NB4 (cell line): ENCODE data around the gene SPP1.

ENCODE experiments used
- CTCF ChIP-seq: IDR thresholded peaks from one replicate; pipeline ENCODE4 v1.5.1; 2012; ENCODE audit warnings: low read depth, low read length
- MAX ChIP-seq: IDR thresholded peaks from 2 replicates; pipeline ENCODE4 v1.6.1; 2011; ENCODE audit warnings: low read depth, low read length

DNA sequence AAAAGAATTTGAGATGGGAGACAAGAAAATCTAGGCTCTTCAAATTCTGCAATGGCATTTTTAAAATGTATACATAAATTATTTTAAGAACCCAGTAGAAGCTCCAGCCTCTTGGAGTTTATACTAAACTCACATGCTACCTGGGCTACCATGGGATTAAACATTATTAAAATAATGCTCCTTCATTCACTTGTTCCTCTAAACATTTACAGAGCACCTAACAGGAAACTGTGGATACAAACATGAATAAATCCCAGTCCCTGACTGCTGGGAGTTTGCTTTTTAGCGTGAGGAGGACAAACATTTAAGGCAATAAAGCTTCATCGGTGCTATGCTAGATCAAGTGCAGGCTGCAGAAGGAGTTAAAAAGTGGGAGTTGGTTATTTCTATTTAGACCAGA, 5.4 kb upstream of the SPP1 start:
- TF ChIP-seq CTCF (no peak), MAX (no peak)
